Prostate gland (tissue), 2 donors: ENCODE results near the gene TRIM32. TPM values are rescaled to one million over a fixed set of nuclear protein-coding genes. Genes with fewer than 3 reads are reported as not detected.

Experiments used
- DNase-seq: peaks from one replicate; pipeline ENCODE4 v3.0.0-alpha.2; 2019; ENCODE audit warnings: low spot score
- H3K27ac ChIP-seq, 2 donors: fragments of 200-600 bp; sonication (generic); 2 replicates each; pipeline ENCODE4 v1.5.1; 2017 to 2019
- H3K27me3 ChIP-seq: fragments of 200-600 bp; sonication (generic); replicated peaks from 2 replicates; pipeline ENCODE4 v1.5.1; 2019; ENCODE audit not compliant: insufficient read depth
- H3K36me3 ChIP-seq, 2 donors: fragments of 200-600 bp; sonication (generic); 1 replicate in 1 of 2; 2 replicates in 1 of 2; pipeline versions ENCODE4 v1.5.1 to v1.8.1; 2017 to 2019
- H3K4me1 ChIP-seq: fragments of 200-600 bp; sonication (generic); replicated peaks from 2 replicates; pipeline ENCODE4 v1.5.1; 2019
- H3K4me3 ChIP-seq, 2 donors: fragments of 200-600 bp; sonication (generic); 2 replicates each; pipeline ENCODE4 v1.5.1; 2017 to 2019
- H3K9me3 ChIP-seq: fragments of 200-600 bp; sonication (generic); 2 replicates; pipeline ENCODE4 v1.5.1; 2017
- POLR2A ChIP-seq: fragments of 450-650 bp; IDR thresholded peaks from one replicate; pipeline ENCODE4 v1.6.1; 2016; ENCODE audit warnings: antibody characterized with exemption, mild to moderate bottlenecking
- POLR2AphosphoS5 ChIP-seq: sonication (generic); formaldehyde crosslinking; IDR thresholded peaks from one replicate; pipeline ENCODE4 v1.6.1; 2017; ENCODE audit warnings: antibody characterized with exemption
- WGBS: methylation state at CpG from one replicate; pipeline ENCODE4 v1.1.5; 2018; 5-methylcytosine and 5-hydroxymethylcytosine counted together
- intact Hi-C: fragments of 100-400 bp; cut with DNase I; formaldehyde crosslinking; loops from one replicate; pipeline ENCODE4 v1.14.2; 2022
- total RNA-seq, 2 donors: library from RNA; depleted of rRNA; stranded (reverse); fragments of >200 nt; gene quantifications; one replicate each; pipeline ENCODE4 v1.1.0, GENCODE V29; 2016
- TF ChIP-seq, protein P1 (sequence below), 4 experiments: fragments of 200-600 bp in 2 of 4; fragments of 450-650 bp in 2 of 4; sonication (generic) in 2 of 4; IDR thresholded peaks; 1 replicate in 3 of 4; 2 replicates in 1 of 4; pipeline ENCODE4 v1.5.1; 2016 to 2019; ENCODE audit warnings: antibody characterized with exemption in 4 of 4, mild to moderate bottlenecking in 2 of 4, moderate library complexity in 2 of 4

TRIM32 gene
- total RNA-seq, 2 donors from 2014 or later, result 12.3 to 12.4 TPM

DNA sequence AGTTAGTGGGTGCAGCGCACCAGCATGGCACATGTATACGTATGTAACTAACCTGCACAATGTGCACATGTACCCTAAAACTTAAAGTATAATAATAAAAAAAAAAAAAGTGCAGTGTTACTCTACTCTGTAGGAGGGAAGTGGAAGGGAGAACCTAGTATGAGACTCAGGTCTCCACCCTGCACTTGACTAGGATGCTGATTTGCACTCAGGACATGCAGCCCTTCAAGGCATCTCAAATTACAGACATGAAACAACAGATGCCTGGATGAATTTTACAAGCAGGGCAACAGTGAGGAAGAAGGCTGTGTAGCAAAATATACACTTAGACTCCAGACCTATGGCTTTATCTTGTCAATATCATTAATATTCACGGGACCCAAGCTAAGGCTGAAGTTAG lies 16.5 kb downstream of the TRIM32 start:
- Histone ChIP-seq H3K36me3 (peaks cover 6% of the 10 kb centered on the region in 2 donors), H3K27ac (no peak overlapping the region), H3K27me3 (no peaks in the 10 kb centered on the region), H3K4me3 (no peak overlapping the region), H3K9me3 (no peaks in the 10 kb centered on the region), H3K4me1 (no peaks in the 10 kb centered on the region)
- WGBS, result 87% methylated on average over 3 of the region's 3 CpGs
- intact Hi-C loops, result no loop called here
- TF ChIP-seq POLR2A (no peak), POLR2AphosphoS5 (no peak)
- TF ChIP-seq, protein P1, sequence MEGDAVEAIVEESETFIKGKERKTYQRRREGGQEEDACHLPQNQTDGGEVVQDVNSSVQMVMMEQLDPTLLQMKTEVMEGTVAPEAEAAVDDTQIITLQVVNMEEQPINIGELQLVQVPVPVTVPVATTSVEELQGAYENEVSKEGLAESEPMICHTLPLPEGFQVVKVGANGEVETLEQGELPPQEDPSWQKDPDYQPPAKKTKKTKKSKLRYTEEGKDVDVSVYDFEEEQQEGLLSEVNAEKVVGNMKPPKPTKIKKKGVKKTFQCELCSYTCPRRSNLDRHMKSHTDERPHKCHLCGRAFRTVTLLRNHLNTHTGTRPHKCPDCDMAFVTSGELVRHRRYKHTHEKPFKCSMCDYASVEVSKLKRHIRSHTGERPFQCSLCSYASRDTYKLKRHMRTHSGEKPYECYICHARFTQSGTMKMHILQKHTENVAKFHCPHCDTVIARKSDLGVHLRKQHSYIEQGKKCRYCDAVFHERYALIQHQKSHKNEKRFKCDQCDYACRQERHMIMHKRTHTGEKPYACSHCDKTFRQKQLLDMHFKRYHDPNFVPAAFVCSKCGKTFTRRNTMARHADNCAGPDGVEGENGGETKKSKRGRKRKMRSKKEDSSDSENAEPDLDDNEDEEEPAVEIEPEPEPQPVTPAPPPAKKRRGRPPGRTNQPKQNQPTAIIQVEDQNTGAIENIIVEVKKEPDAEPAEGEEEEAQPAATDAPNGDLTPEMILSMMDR (IDR thresholded peaks at IDR 0.05), result no peak
- DNase-seq, result no peak

GRCh38 chr9:116704470-116704869 lies 17.4 kb downstream of the TRIM32 start:
- no peak for DNase-seq
- Histone ChIP-seq H3K4me1 (no peaks in the 10 kb centered on the region), H3K27ac (no peak overlapping the region), H3K9me3 (no peaks in the 10 kb centered on the region), H3K36me3 (no peaks in the 10 kb centered on the region), H3K27me3 (no peaks in the 10 kb centered on the region), H3K4me3 (no peak overlapping the region)
- no peak for TF ChIP-seq POLR2A
- TF ChIP-seq, protein P1 (IDR thresholded peaks at IDR 0.05), result no peak
- no peak for TF ChIP-seq POLR2AphosphoS5
- intact Hi-C loops, result no loop called here

DNA sequence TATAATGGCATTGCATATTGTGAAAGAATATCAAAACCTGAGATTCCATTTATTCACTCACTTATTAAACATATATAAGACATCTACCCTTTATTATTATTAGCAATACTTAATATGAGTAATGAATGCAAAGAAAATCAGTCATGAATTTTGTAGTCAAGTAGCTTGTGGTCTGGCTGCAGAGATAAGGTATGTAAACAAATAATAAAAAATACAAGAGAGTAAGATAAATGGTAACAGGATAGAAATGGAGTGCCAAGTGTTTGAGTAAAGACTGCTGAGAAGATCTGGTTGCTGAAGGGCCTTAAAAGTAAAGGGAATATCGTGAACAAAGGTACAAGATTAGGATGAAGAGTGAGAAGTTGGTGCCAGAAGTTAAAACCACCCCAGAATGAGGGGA lies 18.4 kb downstream of the TRIM32 start:
- Histone ChIP-seq H3K4me3 (no peak overlapping the region), H3K36me3 (no peaks in the 10 kb centered on the region), H3K27ac (no peak overlapping the region), H3K27me3 (no peaks in the 10 kb centered on the region), H3K4me1 (no peaks in the 10 kb centered on the region), H3K9me3 (no peaks in the 10 kb centered on the region)
- no peak for DNase-seq
- TF ChIP-seq, protein P1 (IDR thresholded peaks at IDR 0.05), result no peak
- TF ChIP-seq POLR2A, result no peak
- no peak for TF ChIP-seq POLR2AphosphoS5
- 10% methylated on average over 1 of the region's 1 CpG for WGBS
- intact Hi-C loops, result no loop called here

- Histone ChIP-seq H3K9me3 (no peaks in the 10 kb centered on the region), H3K27me3 (no peaks in the 10 kb centered on the region), H3K4me1 (no peaks in the 10 kb centered on the region), H3K4me3 (no peak overlapping the region), H3K36me3 (no peaks in the 10 kb centered on the region), H3K27ac (no peak overlapping the region)
- no peak for TF ChIP-seq POLR2AphosphoS5
- TF ChIP-seq, protein P1 (IDR thresholded peaks at IDR 0.05), result no peak
- TF ChIP-seq POLR2A, result no peak
- no peak for DNase-seq
- intact Hi-C loops, result no loop called here
- 87% methylated on average over 8 of the region's 8 CpGs for WGBS
Measured at GRCh38 chr9:116706310-116707290, 19.5 kb downstream of the TRIM32 start.

- WGBS, result 88% methylated on average over 3 of the region's 3 CpGs
- intact Hi-C loops, result no loop called here
- Histone ChIP-seq H3K4me3 (no peak overlapping the region), H3K27me3 (no peaks in the 10 kb centered on the region), H3K4me1 (no peaks in the 10 kb centered on the region), H3K36me3 (no peaks in the 10 kb centered on the region), H3K9me3 (no peaks in the 10 kb centered on the region), H3K27ac (no peak overlapping the region)
- TF ChIP-seq POLR2AphosphoS5, result no peak
- no peak for TF ChIP-seq POLR2A
- TF ChIP-seq, protein P1 (IDR thresholded peaks at IDR 0.05), result no peak
- DNase-seq, result no peak
Measured at GRCh38 chr9:116712781-116713180, 25.7 kb downstream of the TRIM32 start.
